Measurements from ENCODE around the gene BMS1. TPM values are rescaled to one million over a fixed set of nuclear protein-coding genes. Genes with fewer than 3 reads are reported as not detected.
"Not testable (repeated sequence)": the region's sequence is repeated elsewhere in the genome, so short reads cannot be mapped to it uniquely, and the experiment has no call there.

Gene BMS1
- polyA plus RNA-seq, 1 donor: 16.2 TPM

- WGBS (ENCODE audit: insufficient coverage, low lambda C conversion rate): 0% methylated on average over 3 of the region's 11 CpGs
- Histone ChIP-seq H3K36me3 (ENCODE audit: control insufficient read depth, insufficient read depth, low read length) (peaks cover 26% of the 10 kb centered on the region), H3K9me3 (ENCODE audit: control insufficient read depth, low read depth, low read length) (no peaks in the 10 kb centered on the region), H3K4me3 (ENCODE audit: low read length) (peak overlapping the region; percentile 69), H3K4me1 (ENCODE audit: control insufficient read depth, insufficient read depth, low read length) (peaks cover 4% of the 10 kb centered on the region), H3K27me3 (ENCODE audit: control insufficient read depth, insufficient read depth, low read length) (no peaks in the 10 kb centered on the region), H3K27ac (ENCODE audit: low read length) (peak overlapping the region; percentile 90)
- DNase-seq: peak in 1 of 2 donors; percentile 9
Observed at GRCh38 chr10:42783181-42783549, 570 bp downstream of the BMS1 start.

DNA sequence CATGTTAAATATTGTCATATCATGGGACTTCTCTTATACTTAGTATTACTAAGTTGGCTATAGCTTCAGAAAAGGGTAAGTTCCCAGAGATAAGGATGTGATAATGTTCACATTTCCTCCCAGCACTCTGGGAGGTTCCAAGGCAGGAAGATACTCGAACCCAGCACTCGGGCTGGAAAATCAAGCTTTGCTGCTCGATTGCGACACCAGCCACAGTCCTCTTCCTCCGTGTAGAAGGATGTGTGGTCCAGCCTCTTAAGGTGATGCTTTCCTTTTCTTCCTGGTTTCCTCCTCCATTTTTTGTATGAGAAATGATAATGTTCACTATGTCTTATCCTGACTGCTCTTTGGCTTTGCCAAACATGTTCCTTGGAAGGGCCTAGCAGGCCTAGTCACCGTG, 3.2 kb downstream of the BMS1 start:
- Histone ChIP-seq H3K4me3 (ENCODE audit: low read length) (no peak overlapping the region), H3K36me3 (ENCODE audit: control insufficient read depth, insufficient read depth, low read length) (peaks cover 38% of the 10 kb centered on the region), H3K9me3 (ENCODE audit: control insufficient read depth, low read depth, low read length) (no peaks in the 10 kb centered on the region), H3K4me1 (ENCODE audit: control insufficient read depth, insufficient read depth, low read length) (peaks cover 4% of the 10 kb centered on the region), H3K27me3 (ENCODE audit: control insufficient read depth, insufficient read depth, low read length) (no peaks in the 10 kb centered on the region), H3K27ac (ENCODE audit: low read length) (no peak overlapping the region)
- DNase-seq: no peak
- no CpG with 5 or more reads among the region's 6 CpGs for WGBS (ENCODE audit: insufficient coverage, low lambda C conversion rate)

- H3K4me3 ChIP-seq (ENCODE audit: low read length): no peak overlapping the region
- H3K36me3 ChIP-seq (ENCODE audit: control insufficient read depth, insufficient read depth, low read length): peaks cover 67% of the 10 kb centered on the region
- 79% methylated on average over 2 of the region's 3 CpGs for WGBS (ENCODE audit: insufficient coverage, low lambda C conversion rate)
- H3K27ac ChIP-seq (ENCODE audit: low read length): no peak overlapping the region
- no peak for DNase-seq
- H3K9me3 ChIP-seq (ENCODE audit: control insufficient read depth, low read depth, low read length): no peaks in the 10 kb centered on the region
- no peaks in the 10 kb centered on the region for H3K27me3 ChIP-seq (ENCODE audit: control insufficient read depth, insufficient read depth, low read length)
- no peaks in the 10 kb centered on the region for H3K4me1 ChIP-seq (ENCODE audit: control insufficient read depth, insufficient read depth, low read length)
Observed at GRCh38 chr10:42790835-42791234, 8.2 kb downstream of the BMS1 start.

GRCh38 chr10:42795701-42796100, 13.1 kb downstream of the BMS1 start:
- Histone ChIP-seq H3K4me1 (ENCODE audit: control insufficient read depth, insufficient read depth, low read length) (no peaks in the 10 kb centered on the region), H3K36me3 (ENCODE audit: control insufficient read depth, insufficient read depth, low read length) (peaks cover 89% of the 10 kb centered on the region), H3K9me3 (ENCODE audit: control insufficient read depth, low read depth, low read length) (no peaks in the 10 kb centered on the region), H3K27me3 (ENCODE audit: control insufficient read depth, insufficient read depth, low read length) (no peaks in the 10 kb centered on the region), H3K4me3 (ENCODE audit: low read length) (no peak overlapping the region), H3K27ac (ENCODE audit: low read length) (no peak overlapping the region)
- DNase-seq: no peak
- WGBS (ENCODE audit: insufficient coverage, low lambda C conversion rate): no CpG with 5 or more reads among the region's 2 CpGs

- Histone ChIP-seq H3K4me1 (ENCODE audit: control insufficient read depth, insufficient read depth, low read length) (no peaks in the 10 kb centered on the region), H3K36me3 (ENCODE audit: control insufficient read depth, insufficient read depth, low read length) (peaks cover 70% of the 10 kb centered on the region), H3K27ac (ENCODE audit: low read length) (no peak overlapping the region), H3K4me3 (ENCODE audit: low read length) (no peak overlapping the region), H3K9me3 (ENCODE audit: control insufficient read depth, low read depth, low read length) (no peaks in the 10 kb centered on the region), H3K27me3 (ENCODE audit: control insufficient read depth, insufficient read depth, low read length) (no peaks in the 10 kb centered on the region)
- DNase-seq: no peak
Observed at GRCh38 chr10:42801135-42801534, 18.5 kb downstream of the BMS1 start.

DNA sequence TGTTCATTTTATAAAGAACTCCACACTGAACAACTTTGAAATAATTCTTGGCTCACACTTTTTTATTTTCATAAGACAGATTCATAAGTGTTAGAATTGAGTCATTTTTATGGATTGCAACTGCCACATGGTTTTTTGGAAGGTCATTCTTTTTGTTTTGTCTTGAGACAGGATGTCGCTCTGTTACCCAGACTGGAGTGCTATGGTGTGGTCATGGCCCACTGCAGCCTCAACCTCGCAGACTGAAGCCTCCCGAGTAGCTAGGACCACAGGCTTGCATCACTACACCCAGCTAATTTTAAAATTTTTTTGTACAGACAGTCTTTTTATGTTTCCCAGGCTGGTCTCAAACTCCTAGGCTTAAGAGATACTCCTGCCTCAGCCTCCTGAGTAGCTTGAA, 20.3 kb downstream of the BMS1 start:
- H3K36me3 ChIP-seq (ENCODE audit: control insufficient read depth, insufficient read depth, low read length): peaks cover 63% of the 10 kb centered on the region
- no peaks in the 10 kb centered on the region for H3K27me3 ChIP-seq (ENCODE audit: control insufficient read depth, insufficient read depth, low read length)
- DNase-seq: no peak
- H3K4me1 ChIP-seq (ENCODE audit: control insufficient read depth, insufficient read depth, low read length): no peaks in the 10 kb centered on the region
- no CpG with 5 or more reads among the region's 3 CpGs for WGBS (ENCODE audit: insufficient coverage, low lambda C conversion rate)
- H3K27ac ChIP-seq (ENCODE audit: low read length): no peak overlapping the region
- no peaks in the 10 kb centered on the region for H3K9me3 ChIP-seq (ENCODE audit: control insufficient read depth, low read depth, low read length)
- no peak overlapping the region for H3K4me3 ChIP-seq (ENCODE audit: low read length)

DNA sequence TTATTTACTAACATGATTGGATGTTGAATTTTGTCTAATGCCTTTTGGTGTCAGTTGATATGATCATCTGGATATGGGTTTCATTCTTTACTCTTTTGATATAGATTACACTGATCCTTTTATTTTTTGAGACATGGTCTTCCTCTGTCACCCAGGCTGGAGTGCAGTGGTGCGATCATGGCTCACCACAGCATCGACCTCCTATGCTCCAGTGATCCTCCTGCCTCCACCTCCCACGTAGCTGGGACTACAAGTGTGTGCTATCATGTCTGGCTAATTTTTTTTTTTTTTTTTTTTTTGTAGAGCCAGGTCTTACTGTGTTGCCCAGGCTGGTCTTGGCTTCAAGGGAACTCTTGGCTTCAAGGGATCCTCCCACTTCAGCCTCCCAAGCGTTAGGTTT, 27.1 kb downstream of the BMS1 start:
- Histone ChIP-seq H3K27ac (ENCODE audit: low read length) (no peak overlapping the region), H3K4me1 (ENCODE audit: control insufficient read depth, insufficient read depth, low read length) (no peaks in the 10 kb centered on the region), H3K9me3 (ENCODE audit: control insufficient read depth, low read depth, low read length) (no peaks in the 10 kb centered on the region), H3K36me3 (ENCODE audit: control insufficient read depth, insufficient read depth, low read length) (peaks cover 42% of the 10 kb centered on the region), H3K4me3 (ENCODE audit: low read length) (no peak overlapping the region), H3K27me3 (ENCODE audit: control insufficient read depth, insufficient read depth, low read length) (no peaks in the 10 kb centered on the region)
- DNase-seq: no peak
- WGBS (ENCODE audit: insufficient coverage, low lambda C conversion rate): no CpG with 5 or more reads among the region's 4 CpGs

DNA sequence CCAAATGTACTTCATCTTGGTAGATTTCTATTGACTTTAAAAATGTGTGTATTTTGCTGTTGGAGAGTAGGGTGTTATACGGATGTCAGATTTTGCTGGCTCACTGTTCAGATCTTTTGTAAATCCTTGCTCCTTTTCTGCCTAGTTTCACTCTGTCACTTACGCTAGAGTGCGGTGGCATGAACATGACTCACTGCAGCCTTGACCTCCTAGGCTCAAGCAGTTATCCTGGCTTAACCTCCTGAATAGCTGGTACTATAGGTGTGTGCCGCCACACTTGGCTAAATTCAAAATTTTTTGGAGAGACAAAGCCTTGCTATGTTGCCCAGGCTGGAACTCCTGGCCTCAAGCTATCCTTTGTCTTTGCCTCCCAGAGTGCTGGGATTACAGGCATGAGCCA, 29.4 kb downstream of the BMS1 start:
- H3K4me3 ChIP-seq (ENCODE audit: low read length): no peak overlapping the region
- no peaks in the 10 kb centered on the region for H3K9me3 ChIP-seq (ENCODE audit: control insufficient read depth, low read depth, low read length)
- WGBS (ENCODE audit: insufficient coverage, low lambda C conversion rate): no CpG with 5 or more reads among the region's 4 CpGs
- H3K4me1 ChIP-seq (ENCODE audit: control insufficient read depth, insufficient read depth, low read length): no peaks in the 10 kb centered on the region
- H3K27me3 ChIP-seq (ENCODE audit: control insufficient read depth, insufficient read depth, low read length): no peaks in the 10 kb centered on the region
- peaks cover 37% of the 10 kb centered on the region for H3K36me3 ChIP-seq (ENCODE audit: control insufficient read depth, insufficient read depth, low read length)
- DNase-seq: no peak
- H3K27ac ChIP-seq (ENCODE audit: low read length): no peak overlapping the region

DNA sequence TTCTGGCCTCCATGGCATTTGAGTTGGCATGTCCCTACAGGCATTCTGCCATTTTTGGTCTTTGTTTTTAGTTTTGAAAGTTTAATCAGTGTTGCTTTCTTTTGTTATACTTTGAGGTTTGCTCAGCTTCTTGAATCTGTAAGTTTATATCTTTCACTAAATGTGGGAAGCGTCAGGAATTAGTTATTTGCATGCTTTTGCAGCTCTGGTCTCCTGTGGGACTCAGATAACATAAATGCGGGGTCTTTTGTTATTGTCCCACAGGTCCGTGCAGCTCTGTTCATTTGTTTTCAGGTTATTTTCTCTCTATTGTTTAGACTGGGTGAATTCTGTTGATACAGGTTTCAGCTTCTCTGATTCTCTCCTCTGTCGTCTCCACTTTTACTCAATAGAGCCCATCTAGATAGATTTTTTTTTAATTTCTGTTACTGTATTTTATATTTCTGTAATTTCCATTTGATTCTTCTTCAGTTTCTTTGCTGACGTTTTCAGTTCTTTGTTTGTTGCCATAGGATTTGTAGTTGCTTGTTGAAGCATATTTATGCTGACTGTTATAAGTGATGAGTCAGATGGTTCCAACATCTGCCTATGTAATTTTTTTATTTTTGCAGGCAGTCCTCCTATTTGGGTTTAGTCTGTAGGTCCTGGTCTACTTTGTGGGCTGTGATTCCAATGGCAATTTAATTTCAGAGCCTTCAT, 31.5 kb downstream of the BMS1 start:
- H3K4me1 ChIP-seq (ENCODE audit: control insufficient read depth, insufficient read depth, low read length); DNase-seq; H3K4me3 ChIP-seq (ENCODE audit: low read length); H3K9me3 ChIP-seq (ENCODE audit: control insufficient read depth, low read depth, low read length); H3K27ac ChIP-seq (ENCODE audit: low read length); H3K27me3 ChIP-seq (ENCODE audit: control insufficient read depth, insufficient read depth, low read length): not testable (repeated sequence)
- WGBS (ENCODE audit: insufficient coverage, low lambda C conversion rate): 100% methylated on average over 5 of the region's 5 CpGs
- peaks cover 43% of the 10 kb centered on the region for H3K36me3 ChIP-seq (ENCODE audit: control insufficient read depth, insufficient read depth, low read length)

DNA sequence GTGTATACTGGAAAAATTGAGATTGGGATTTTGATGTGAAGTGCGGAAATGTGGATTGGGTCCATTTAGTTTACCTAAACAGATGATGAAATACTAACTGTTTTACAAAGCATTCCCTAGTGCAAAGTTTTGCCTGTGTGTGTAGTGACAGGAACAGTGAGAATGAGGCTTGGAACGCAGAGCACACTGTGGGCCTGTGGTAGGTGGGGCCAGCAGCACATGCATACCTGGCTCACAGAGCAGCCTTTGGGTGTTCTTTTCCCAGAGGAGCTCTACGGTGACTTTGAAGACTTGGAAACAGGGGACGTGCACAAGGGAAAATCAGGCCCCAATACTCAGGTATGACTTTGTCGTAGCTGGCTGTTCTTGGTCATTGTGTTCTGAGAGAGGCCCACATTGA, 33.7 kb downstream of the BMS1 start:
- not testable (repeated sequence) for DNase-seq; H3K9me3 ChIP-seq (ENCODE audit: control insufficient read depth, low read depth, low read length); H3K27ac ChIP-seq (ENCODE audit: low read length); H3K4me1 ChIP-seq (ENCODE audit: control insufficient read depth, insufficient read depth, low read length); H3K27me3 ChIP-seq (ENCODE audit: control insufficient read depth, insufficient read depth, low read length); H3K4me3 ChIP-seq (ENCODE audit: low read length)
- peaks cover 31% of the 10 kb centered on the region for H3K36me3 ChIP-seq (ENCODE audit: control insufficient read depth, insufficient read depth, low read length)
- WGBS (ENCODE audit: insufficient coverage, low lambda C conversion rate): 100% methylated on average over 1 of the region's 5 CpGs

DNA sequence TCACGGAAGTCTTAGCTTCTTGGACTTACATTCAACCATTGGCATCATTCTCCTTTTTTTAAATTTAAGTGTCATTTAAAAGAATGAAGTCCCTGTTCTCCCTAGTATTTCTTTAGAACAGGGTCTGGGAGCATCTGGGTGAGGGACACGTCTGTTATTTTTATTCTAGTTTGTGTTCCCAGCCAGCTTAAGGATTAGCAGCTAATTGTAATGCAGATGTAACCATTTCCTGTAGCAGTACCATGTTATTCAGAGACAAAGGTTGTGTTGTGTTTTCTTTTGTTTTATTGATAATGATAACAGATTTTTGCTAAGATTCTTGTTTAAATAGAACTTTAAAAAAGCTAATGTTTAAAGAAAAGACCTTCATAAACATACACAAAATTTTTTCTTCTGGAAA, 34.3 kb downstream of the BMS1 start:
- WGBS (ENCODE audit: insufficient coverage, low lambda C conversion rate): 90% methylated on average over 2 of the region's 2 CpGs

More for the DNA sequence above, 34.3 kb downstream of the BMS1 start:
- H3K4me3 ChIP-seq (ENCODE audit: low read length): no peak overlapping the region
- peaks cover 30% of the 10 kb centered on the region for H3K36me3 ChIP-seq (ENCODE audit: control insufficient read depth, insufficient read depth, low read length)
- H3K9me3 ChIP-seq (ENCODE audit: control insufficient read depth, low read depth, low read length): no peaks in the 10 kb centered on the region
- H3K27me3 ChIP-seq (ENCODE audit: control insufficient read depth, insufficient read depth, low read length): no peaks in the 10 kb centered on the region
- H3K4me1 ChIP-seq (ENCODE audit: control insufficient read depth, insufficient read depth, low read length): no peaks in the 10 kb centered on the region
- DNase-seq: no peak
- H3K27ac ChIP-seq (ENCODE audit: low read length): no peak overlapping the region
